Esophagus muscularis mucosa (tissue), 4 donors: ENCODE measurements around the gene INPP4B. TPM values are rescaled to one million over a fixed set of nuclear protein-coding genes. Genes with fewer than 3 reads are reported as not detected.

Experiments
- DNase-seq: peaks from one replicate; pipeline ENCODE4 v3.0.0-alpha.2; 2017; ENCODE audit errors: extremely low spot score
- H3K27ac ChIP-seq, 4 donors: fragments of 200-600 bp; sonication (generic); replicated peaks in 1 of 4; 1 replicate in 3 of 4; 2 replicates in 1 of 4; pipeline ENCODE4 v1.5.1; 2016 to 2019; ENCODE audit warnings: mild to moderate bottlenecking in 1 of 4
- H3K27me3 ChIP-seq, 4 donors: fragments of 200-600 bp; sonication (generic); one replicate each; pipeline versions ENCODE4 v1.5.1 to v1.6.0; 2016 to 2019
- H3K36me3 ChIP-seq, 4 donors: fragments of 200-600 bp; sonication (generic); one replicate each; pipeline ENCODE4 v1.5.1; 2016 to 2019
- H3K4me1 ChIP-seq, 4 donors: fragments of 200-600 bp; sonication (generic); one replicate each; pipeline ENCODE4 v1.5.1; 2016 to 2019
- H3K4me3 ChIP-seq, 4 donors: fragments of 200-600 bp; sonication (generic); 1 replicate in 2 of 4; 2 replicates in 2 of 4; pipeline ENCODE4 v1.5.1; 2016 to 2019; ENCODE audit warnings: mild to moderate bottlenecking in 4 of 4, moderate library complexity in 1 of 4
- H3K9me3 ChIP-seq, 4 donors: fragments of 200-600 bp; sonication (generic); 1 replicate in 3 of 4; 2 replicates in 1 of 4; pipeline ENCODE4 v1.5.1; 2016 to 2019
- EP300 ChIP-seq: sonication (generic); formaldehyde crosslinking; IDR thresholded peaks from one replicate; pipeline ENCODE4 v1.6.1; 2017; ENCODE audit warnings: antibody characterized with exemption
- POLR2A ChIP-seq: fragments of 450-650 bp; IDR thresholded peaks from one replicate; pipeline ENCODE4 v1.6.1; 2017; ENCODE audit warnings: antibody characterized with exemption, moderate library complexity, mild to moderate bottlenecking, low read depth
- POLR2AphosphoS5 ChIP-seq, 2 donors: sonication (generic); formaldehyde crosslinking; IDR thresholded peaks; one replicate each; pipeline ENCODE4 v1.6.1; 2017; ENCODE audit warnings: antibody characterized with exemption in 2 of 2
- WGBS: methylation state at CpG from one replicate; pipeline ENCODE4 v1.1.5; 2018; 5-methylcytosine and 5-hydroxymethylcytosine counted together
- intact Hi-C: fragments of 100-400 bp; cut with DNase I; formaldehyde crosslinking; loops from one replicate; pipeline ENCODE4 v1.15.1; 2023
- total RNA-seq, 4 donors: library from RNA; depleted of rRNA; stranded (reverse); fragments of >200 nt; gene quantifications; one replicate each; pipeline versions ENCODE4 v1.1.0 to v1.2.1, GENCODE V29; 2016
- TF ChIP-seq, protein P1 (sequence below), 3 experiments: fragments of 200-600 bp in 2 of 3; fragments of 450-650 bp in 1 of 3; sonication (generic) in 2 of 3; IDR thresholded peaks; one replicate each; pipeline ENCODE4 v1.5.1; 2017 to 2019; ENCODE audit warnings: antibody characterized with exemption in 3 of 3, mild to moderate bottlenecking in 2 of 3, moderate library complexity in 1 of 3

Gene INPP4B
- total RNA-seq, 4 donors from 2014 or later = 12.7 to 23.4 (median 15.9) TPM

DNA sequence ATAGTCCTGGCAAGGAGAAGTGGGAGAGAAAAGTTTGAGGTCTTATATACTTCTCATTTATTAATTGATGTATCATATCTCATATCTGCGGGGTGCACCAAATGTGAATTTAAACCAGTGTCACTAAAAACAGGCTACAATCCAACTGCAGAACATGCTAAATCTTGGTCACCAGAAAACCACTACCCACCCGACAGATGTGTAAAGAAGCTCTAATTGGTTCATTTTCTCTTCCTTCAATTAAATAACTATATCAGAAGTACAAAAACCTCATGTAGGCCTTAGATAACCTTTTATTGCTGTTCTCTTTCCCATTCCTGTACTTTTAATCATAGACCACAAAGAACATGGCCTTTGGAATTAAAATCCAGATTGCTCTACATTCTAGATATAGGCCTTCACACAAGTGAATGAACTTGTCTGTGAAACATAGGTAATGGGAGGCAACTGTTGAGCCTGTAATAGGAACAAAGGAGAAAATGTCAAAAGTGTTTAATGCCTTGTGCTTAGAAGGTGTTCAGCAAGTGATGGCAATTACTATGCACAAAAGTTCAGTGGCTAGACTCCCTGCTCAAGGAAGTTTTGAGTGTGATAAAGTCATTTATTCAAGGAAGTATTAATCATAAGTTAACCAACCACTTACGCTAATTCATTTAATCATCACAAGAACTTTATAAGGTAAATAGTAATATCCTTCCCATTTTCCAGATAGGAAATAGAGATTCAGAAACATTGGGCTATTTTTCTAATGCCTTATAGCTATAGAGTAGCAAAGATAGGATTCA lies 425.6 kb downstream of the INPP4B start:
- no peak for DNase-seq
- Histone ChIP-seq H3K27ac (no peak overlapping the region), H3K27me3 (no peaks in the 10 kb centered on the region), H3K36me3 (no peaks in the 10 kb centered on the region), H3K9me3 (no peaks in the 10 kb centered on the region), H3K4me1 (no peaks in the 10 kb centered on the region), H3K4me3 (no peak overlapping the region)
- intact Hi-C loops = no loop called here
- 90% methylated on average over 3 of the region's 3 CpGs for WGBS
- no peak for TF ChIP-seq POLR2A
- no peak for TF ChIP-seq EP300
- TF ChIP-seq POLR2AphosphoS5 (IDR thresholded peaks at IDR 0.05) = no peak
- TF ChIP-seq, protein P1, sequence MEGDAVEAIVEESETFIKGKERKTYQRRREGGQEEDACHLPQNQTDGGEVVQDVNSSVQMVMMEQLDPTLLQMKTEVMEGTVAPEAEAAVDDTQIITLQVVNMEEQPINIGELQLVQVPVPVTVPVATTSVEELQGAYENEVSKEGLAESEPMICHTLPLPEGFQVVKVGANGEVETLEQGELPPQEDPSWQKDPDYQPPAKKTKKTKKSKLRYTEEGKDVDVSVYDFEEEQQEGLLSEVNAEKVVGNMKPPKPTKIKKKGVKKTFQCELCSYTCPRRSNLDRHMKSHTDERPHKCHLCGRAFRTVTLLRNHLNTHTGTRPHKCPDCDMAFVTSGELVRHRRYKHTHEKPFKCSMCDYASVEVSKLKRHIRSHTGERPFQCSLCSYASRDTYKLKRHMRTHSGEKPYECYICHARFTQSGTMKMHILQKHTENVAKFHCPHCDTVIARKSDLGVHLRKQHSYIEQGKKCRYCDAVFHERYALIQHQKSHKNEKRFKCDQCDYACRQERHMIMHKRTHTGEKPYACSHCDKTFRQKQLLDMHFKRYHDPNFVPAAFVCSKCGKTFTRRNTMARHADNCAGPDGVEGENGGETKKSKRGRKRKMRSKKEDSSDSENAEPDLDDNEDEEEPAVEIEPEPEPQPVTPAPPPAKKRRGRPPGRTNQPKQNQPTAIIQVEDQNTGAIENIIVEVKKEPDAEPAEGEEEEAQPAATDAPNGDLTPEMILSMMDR (IDR thresholded peaks at IDR 0.05) = no peak

DNA sequence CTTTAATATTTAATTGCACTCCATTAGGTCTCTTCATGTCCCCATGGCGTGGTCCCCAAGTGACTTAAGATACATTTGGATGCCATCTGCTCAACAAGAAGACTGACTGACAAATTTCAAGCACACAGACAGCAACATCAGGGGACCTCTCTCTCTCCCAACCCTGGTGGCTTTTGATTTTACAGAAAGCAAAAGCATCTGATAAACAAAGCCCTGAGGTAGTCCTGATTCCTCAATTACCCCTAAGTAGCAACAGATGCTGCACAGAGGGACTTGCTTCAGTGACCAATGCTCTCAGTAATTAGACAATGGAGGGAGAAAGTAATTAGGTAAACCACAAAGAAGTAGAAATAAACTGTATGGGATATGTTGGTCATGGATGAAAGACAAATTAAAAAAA lies 426.4 kb downstream of the INPP4B start:
- 94% methylated on average over 1 of the region's 1 CpG for WGBS
- H3K27me3 ChIP-seq = no peaks in the 10 kb centered on the region
- H3K4me1 ChIP-seq = no peaks in the 10 kb centered on the region
- H3K36me3 ChIP-seq = no peaks in the 10 kb centered on the region
- TF ChIP-seq, protein P1 (IDR thresholded peaks at IDR 0.05) = no peak
- TF ChIP-seq POLR2A (no peak), POLR2AphosphoS5 (IDR thresholded peaks at IDR 0.05) (no peak), EP300 (no peak)
- H3K9me3 ChIP-seq = no peaks in the 10 kb centered on the region
- H3K4me3 ChIP-seq = no peak overlapping the region
- no peak for DNase-seq
- H3K27ac ChIP-seq = no peak overlapping the region
- intact Hi-C loops = no loop called here

DNA sequence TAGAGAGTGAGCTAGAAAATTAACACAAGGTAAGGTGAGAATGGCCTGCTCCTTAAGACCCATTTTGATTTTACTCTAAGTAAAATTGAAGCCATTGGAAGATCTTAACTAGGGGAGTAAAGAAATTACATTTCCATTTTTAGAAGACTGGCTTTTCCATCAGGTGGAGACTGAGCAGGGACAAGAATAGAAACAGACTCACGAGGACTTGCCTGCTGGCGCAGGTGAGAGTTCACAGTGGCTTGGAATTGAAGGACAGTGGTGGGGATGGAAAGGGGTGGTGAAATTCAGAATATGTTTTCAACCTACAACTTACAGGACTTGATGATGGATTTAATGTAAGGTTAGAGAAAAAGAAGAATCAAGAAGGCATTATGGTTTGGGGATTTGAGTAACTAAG lies 427.4 kb downstream of the INPP4B start:
- Histone ChIP-seq H3K27me3 (no peaks in the 10 kb centered on the region), H3K4me1 (no peaks in the 10 kb centered on the region), H3K9me3 (no peaks in the 10 kb centered on the region), H3K27ac (no peak overlapping the region), H3K36me3 (no peaks in the 10 kb centered on the region), H3K4me3 (no peak overlapping the region)
- 88% methylated on average over 2 of the region's 2 CpGs for WGBS
- intact Hi-C loops = no loop called here
- TF ChIP-seq EP300 = no peak
- no peak for TF ChIP-seq POLR2A
- TF ChIP-seq POLR2AphosphoS5 (IDR thresholded peaks at IDR 0.05) = no peak
- TF ChIP-seq, protein P1 (IDR thresholded peaks at IDR 0.05) = no peak
- DNase-seq = no peak

DNA sequence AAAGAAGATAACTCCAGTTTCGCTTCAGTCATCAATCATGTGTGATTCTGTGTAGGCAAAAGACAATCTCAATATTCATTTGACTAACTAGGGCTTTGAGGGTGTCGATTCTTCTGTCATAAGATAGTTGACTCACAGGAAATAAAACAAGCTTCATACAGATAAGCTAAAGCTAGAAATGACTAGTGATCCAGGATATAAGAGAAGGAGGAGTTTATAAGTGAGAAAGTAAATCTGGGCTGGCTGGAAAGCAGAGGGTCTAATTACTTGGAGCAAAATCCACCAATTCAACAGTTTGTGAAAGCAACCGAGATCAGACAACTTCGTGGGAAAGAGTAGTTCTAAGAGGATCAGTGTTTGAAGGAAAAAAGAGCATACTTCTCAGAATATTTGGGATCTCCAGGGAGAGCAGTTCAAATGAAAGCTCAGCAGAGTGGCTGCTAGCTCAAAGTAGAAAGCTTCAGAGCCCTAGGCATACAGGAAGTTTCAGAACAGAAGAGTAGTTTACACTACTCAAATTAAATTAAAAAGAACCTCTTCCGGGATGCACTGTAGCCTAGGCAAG lies 429.3 kb downstream of the INPP4B start:
- Histone ChIP-seq H3K27me3 (no peaks in the 10 kb centered on the region), H3K4me3 (no peak overlapping the region), H3K36me3 (no peaks in the 10 kb centered on the region), H3K9me3 (no peaks in the 10 kb centered on the region), H3K27ac (no peak overlapping the region), H3K4me1 (no peaks in the 10 kb centered on the region)
- TF ChIP-seq POLR2AphosphoS5 (IDR thresholded peaks at IDR 0.05) (no peak), EP300 (no peak), POLR2A (no peak)
- TF ChIP-seq, protein P1 (IDR thresholded peaks at IDR 0.05) = no peak
- WGBS = 67% methylated on average over 5 of the region's 5 CpGs
- DNase-seq = no peak
- intact Hi-C loops = no loop called here
